Neural progenitor cell (in vitro differentiated cells): ENCODE results near the gene CARD16. TPM values are rescaled to one million over a fixed set of nuclear protein-coding genes. Genes with fewer than 3 reads are reported as not detected.
A peak's percentile ranks its signal among the peaks of the same experiment; 100 is the strongest.

Experiments used
- DNase-seq: peaks from one replicate; pipeline ENCODE4 v3.0.0-alpha.2; 2016; ENCODE audit warnings: low spot score
- H2AFZ ChIP-seq: fragments of 200-600 bp; sonication (generic); replicated peaks from 2 replicates; pipeline ENCODE4 v1.6.1; 2016; ENCODE audit warnings: antibody characterized with exemption
- H3F3A ChIP-seq: fragments of 200-600 bp; sonication (generic); 2 replicates; pipeline ENCODE4 v1.6.1; 2016; ENCODE audit warnings: antibody characterized with exemption, low read depth
- H3K27ac ChIP-seq: fragments of 200-600 bp; sonication (generic); 2 replicates; pipeline ENCODE4 v1.5.1; 2016; ENCODE audit warnings: mild to moderate bottlenecking
- H3K27me3 ChIP-seq: fragments of 200-600 bp; sonication (generic); 2 replicates; pipeline ENCODE4 v1.6.1; 2016; ENCODE audit warnings: mild to moderate bottlenecking, moderate library complexity
- H3K36me3 ChIP-seq: fragments of 200-600 bp; sonication (generic); 2 replicates; pipeline ENCODE4 v1.5.1; 2016
- H3K4me1 ChIP-seq: fragments of 200-600 bp; sonication (generic); 2 replicates; pipeline ENCODE4 v1.6.1; 2016; ENCODE audit warnings: mixed run types
- H3K4me2 ChIP-seq: fragments of 200-600 bp; sonication (generic); 2 replicates; pipeline ENCODE4 v1.6.1; 2016
- H3K4me3 ChIP-seq: fragments of 200-600 bp; sonication (generic); 2 replicates; pipeline ENCODE4 v1.5.1; 2016
- H3K79me2 ChIP-seq: fragments of 200-600 bp; sonication (generic); 2 replicates; pipeline ENCODE4 v1.6.1; 2016; ENCODE audit warnings: low read depth
- H3K9ac ChIP-seq: fragments of 200-600 bp; sonication (generic); 2 replicates; pipeline ENCODE4 v1.6.1; 2016
- H3K9me3 ChIP-seq: fragments of 200-600 bp; sonication (generic); 2 replicates; pipeline ENCODE4 v1.5.1; 2016; ENCODE audit warnings: low read depth
- H4K20me1 ChIP-seq: fragments of 200-600 bp; sonication (generic); 2 replicates; pipeline ENCODE4 v1.6.1; 2016; ENCODE audit warnings: low read depth
- H3K27ac Mint-ChIP-seq: 3 replicates; pipeline ENCODE4 v1.8.0; 2021; ENCODE audit warnings: mixed read lengths
- H3K27me3 Mint-ChIP-seq: 2 replicates; pipeline ENCODE4 v1.8.0; 2022; ENCODE audit warnings: low read depth, mild to moderate bottlenecking, inconsistent platforms, moderate library complexity, mixed read lengths; ENCODE audit not compliant: insufficient read depth
- H3K36me3 Mint-ChIP-seq: 3 replicates; pipeline ENCODE4 v1.8.0; 2021; ENCODE audit warnings: mixed read lengths
- H3K4me1 Mint-ChIP-seq: 3 replicates; pipeline ENCODE4 v1.8.0; 2021; ENCODE audit warnings: mixed read lengths
- H3K4me3 Mint-ChIP-seq: 3 replicates; pipeline ENCODE4 v1.8.0; 2021; ENCODE audit warnings: mild to moderate bottlenecking, moderate library complexity, mixed read lengths
- H3K9me3 Mint-ChIP-seq: 3 replicates; pipeline ENCODE4 v1.8.0; 2020; ENCODE audit warnings: mixed read lengths
- CTCF ChIP-seq: fragments of 200-600 bp; sonication (generic); IDR thresholded peaks from 2 replicates; pipeline ENCODE4 v1.5.1; 2017; ENCODE audit warnings: antibody characterized with exemption, mild to moderate bottlenecking
- EZH2 ChIP-seq: fragments of 200-600 bp; sonication (generic); IDR thresholded peaks from 2 replicates; pipeline ENCODE4 v1.6.1; 2017; ENCODE audit warnings: antibody characterized with exemption, mild to moderate bottlenecking, moderate library complexity
- EZH2phosphoT487 ChIP-seq: fragments of 200-600 bp; sonication (generic); IDR thresholded peaks from 2 replicates; pipeline ENCODE4 v1.6.1; 2017; ENCODE audit warnings: antibody characterized with exemption
- total RNA-seq: library from RNA; depleted of rRNA; stranded (reverse); fragments of >200 nt; gene quantifications from 2 replicates; pipeline ENCODE4 v1.2.3, GENCODE V29; 2015; ENCODE audit warnings: low replicate concordance

CARD16 gene
- total RNA-seq, 1 donor from 2014 or later, result not detected

GRCh38 chr11:105004021-105004420 is 41.1 kb downstream of the CARD16 start:
- Mint-ChIP-seq H3K4me3 (no peak overlapping the region), H3K4me1 (no peaks in the 10 kb centered on the region), H3K9me3 (no peaks in the 10 kb centered on the region), H3K27me3 (no peaks in the 10 kb centered on the region), H3K36me3 (no peaks in the 10 kb centered on the region), H3K27ac (no peak overlapping the region)
- DNase-seq, result no peak
- TF ChIP-seq CTCF (no peak), EZH2phosphoT487 (no peak)
- Histone ChIP-seq H3K36me3 (no peaks in the 10 kb centered on the region), H4K20me1 (no peaks in the 10 kb centered on the region), H3K27me3 (no peaks in the 10 kb centered on the region), H3K9ac (no peak overlapping the region), H3K9me3 (no peaks in the 10 kb centered on the region), H3K4me3 (no peak overlapping the region), H3K27ac (no peak overlapping the region), H3K79me2 (no peaks in the 10 kb centered on the region), H3K4me1 (no peaks in the 10 kb centered on the region), H2AFZ (no peak overlapping the region), H3K4me2 (no peak overlapping the region), H3F3A (no peaks in the 10 kb centered on the region)

- Histone ChIP-seq H3K9me3 (no peaks in the 10 kb centered on the region), H4K20me1 (no peaks in the 10 kb centered on the region), H3K9ac (no peak overlapping the region), H3K27me3 (no peaks in the 10 kb centered on the region), H3K79me2 (no peaks in the 10 kb centered on the region), H3K4me1 (no peaks in the 10 kb centered on the region), H3K4me2 (no peak overlapping the region), H3K36me3 (no peaks in the 10 kb centered on the region), H3F3A (no peaks in the 10 kb centered on the region), H3K4me3 (no peak overlapping the region), H3K27ac (no peak overlapping the region), H2AFZ (no peak overlapping the region)
- H3K36me3 Mint-ChIP-seq, result no peaks in the 10 kb centered on the region
- no peak overlapping the region for H3K4me3 Mint-ChIP-seq
- no peak overlapping the region for H3K27ac Mint-ChIP-seq
- H3K27me3 Mint-ChIP-seq, result no peaks in the 10 kb centered on the region
- no peaks in the 10 kb centered on the region for H3K9me3 Mint-ChIP-seq
- no peak for DNase-seq
- no peaks in the 10 kb centered on the region for H3K4me1 Mint-ChIP-seq
- no peak for TF ChIP-seq EZH2
- TF ChIP-seq EZH2phosphoT487, result no peak
- no peak for TF ChIP-seq CTCF
Measured at GRCh38 chr11:105003151-105003550, 42.0 kb downstream of the CARD16 start.

- H2AFZ ChIP-seq, result no peak overlapping the region
- H3K4me3 ChIP-seq, result no peak overlapping the region
- Mint-ChIP-seq H3K27ac (no peak overlapping the region), H3K4me1 (no peaks in the 10 kb centered on the region), H3K36me3 (no peaks in the 10 kb centered on the region), H3K4me3 (no peak overlapping the region), H3K9me3 (no peaks in the 10 kb centered on the region), H3K27me3 (no peaks in the 10 kb centered on the region)
- H3K9ac ChIP-seq, result no peak overlapping the region
- no peak overlapping the region for H3K27ac ChIP-seq
- H4K20me1 ChIP-seq, result no peaks in the 10 kb centered on the region
- no peaks in the 10 kb centered on the region for H3K27me3 ChIP-seq
- peak; percentile 77 for TF ChIP-seq CTCF
- TF ChIP-seq EZH2, result no peak
- TF ChIP-seq EZH2phosphoT487, result no peak
- no peaks in the 10 kb centered on the region for H3K36me3 ChIP-seq
- no peaks in the 10 kb centered on the region for H3F3A ChIP-seq
- no peak overlapping the region for H3K4me2 ChIP-seq
- H3K4me1 ChIP-seq, result no peaks in the 10 kb centered on the region
- peak; percentile 33 for DNase-seq
- H3K9me3 ChIP-seq, result no peaks in the 10 kb centered on the region
- H3K79me2 ChIP-seq, result no peaks in the 10 kb centered on the region
Measured at GRCh38 chr11:105000797-105001196, 44.3 kb downstream of the CARD16 start.
